Activated CD8-positive, alpha-beta memory T cell treated with anti-CD3 and anti-CD28 coated beads, Interleukin-2, amount 10 ng/mL, durations not matched to agents 7 days and 5 days (primary cell): ENCODE data around the gene ANKS1A. TPM values are rescaled to one million over a fixed set of nuclear protein-coding genes. Genes with fewer than 3 reads are reported as not detected.
"Not testable (repeated sequence)": the region's sequence is repeated elsewhere in the genome, so short reads cannot be mapped to it uniquely, and the experiment has no call there.

ENCODE experiments used
- ATAC-seq: fragments of 150-1000 bp; cut with Tn5 transposase; one replicate; pipeline ENCODE4 v1.10.0; 2021; ENCODE audit warnings: moderate library complexity
- CTCF ChIA-PET: fragments of 350-600 bp; sonication (Branson Sonifier 250); formaldehyde crosslinking; loops from one replicate; lab custom pipeline; 2021; ENCODE audit warnings: antibody characterized with exemption; lab: Charles Lee
- DNase-seq: peaks from one replicate; pipeline ENCODE4 v3.0.0-alpha.2; 2020
- H3K27ac Mint-ChIP-seq: one replicate; pipeline ENCODE4 v1.8.0; 2021; ENCODE audit warnings: mild to moderate bottlenecking, mixed read lengths
- H3K27me3 Mint-ChIP-seq: one replicate; pipeline ENCODE4 v1.8.0; 2021; ENCODE audit warnings: mixed read lengths
- H3K36me3 Mint-ChIP-seq: one replicate; pipeline ENCODE4 v1.8.0; 2021; ENCODE audit warnings: mild to moderate bottlenecking, mixed read lengths
- H3K4me1 Mint-ChIP-seq: one replicate; pipeline ENCODE4 v1.8.0; 2021; ENCODE audit warnings: mixed read lengths
- H3K4me3 Mint-ChIP-seq: one replicate; pipeline ENCODE4 v1.8.0; 2021; ENCODE audit warnings: mild to moderate bottlenecking, moderate library complexity, mixed read lengths
- H3K9me3 Mint-ChIP-seq: one replicate; pipeline ENCODE4 v1.8.0; 2022; ENCODE audit warnings: low read depth, mixed read lengths
- total RNA-seq, 2 experiments: library from RNA; stranded (reverse); gene quantifications; one replicate each; pipeline ENCODE4 v1.2.3, GENCODE V29; 2021

The ANKS1A gene
- total RNA-seq, 2 experiments from 2014 or later: 8.3 to 9.6 TPM

- DNase-seq (no peak), ATAC-seq (no peak)
- CTCF ChIA-PET: no interaction called here
- H3K36me3 Mint-ChIP-seq: peaks cover 14% of the 10 kb centered on the region
- H3K27ac Mint-ChIP-seq: no peak overlapping the region
- H3K4me3 Mint-ChIP-seq: no peak overlapping the region
- no peaks in the 10 kb centered on the region for H3K27me3 Mint-ChIP-seq
- no peaks in the 10 kb centered on the region for H3K9me3 Mint-ChIP-seq
- H3K4me1 Mint-ChIP-seq: no peaks in the 10 kb centered on the region
Measured at GRCh38 chr6:34871853-34872252, 17.2 kb upstream of the ANKS1A start.

- Mint-ChIP-seq H3K27ac (no peak overlapping the region), H3K27me3 (no peaks in the 10 kb centered on the region), H3K36me3 (peaks cover 14% of the 10 kb centered on the region), H3K9me3 (no peaks in the 10 kb centered on the region), H3K4me1 (no peaks in the 10 kb centered on the region), H3K4me3 (no peak overlapping the region)
- no peak for ATAC-seq
- no peak for DNase-seq
- CTCF ChIA-PET: no interaction called here
Measured at GRCh38 chr6:34872332-34872731, 16.7 kb upstream of the ANKS1A start.

- CTCF ChIA-PET: interaction anchor here (0.8 kb wide), 1 partner anchor 111 kb away, joined by 3 read pairs; no protein-coding TSS in a partner anchor
- Mint-ChIP-seq H3K4me1 (peaks cover 2% of the 10 kb centered on the region), H3K27ac (no peak overlapping the region), H3K27me3 (no peaks in the 10 kb centered on the region), H3K9me3 (no peaks in the 10 kb centered on the region), H3K4me3 (no peak overlapping the region), H3K36me3 (peaks cover 29% of the 10 kb centered on the region)
- DNase-seq (no peak), ATAC-seq (no peak)
Measured at GRCh38 chr6:34875292-34876213, 13.5 kb upstream of the ANKS1A start.

- H3K4me3 Mint-ChIP-seq: no peak overlapping the region
- DNase-seq (no peak), ATAC-seq (no peak)
- H3K4me1 Mint-ChIP-seq: peaks cover 2% of the 10 kb centered on the region
- H3K27me3 Mint-ChIP-seq: no peaks in the 10 kb centered on the region
- H3K9me3 Mint-ChIP-seq: no peaks in the 10 kb centered on the region
- H3K27ac Mint-ChIP-seq: no peak overlapping the region
- H3K36me3 Mint-ChIP-seq: peaks cover 29% of the 10 kb centered on the region
- CTCF ChIA-PET: interaction anchor here (1.5 kb wide), 1 partner anchor 8 kb away, joined by 3 read pairs; no protein-coding TSS in a partner anchor
Measured at GRCh38 chr6:34876472-34876871, 12.6 kb upstream of the ANKS1A start.

GRCh38 chr6:34877259-34877658, 11.8 kb upstream of the ANKS1A start:
- Mint-ChIP-seq H3K27me3 (no peaks in the 10 kb centered on the region), H3K4me1 (peaks cover 2% of the 10 kb centered on the region), H3K27ac (no peak overlapping the region), H3K36me3 (peaks cover 29% of the 10 kb centered on the region), H3K9me3 (no peaks in the 10 kb centered on the region), H3K4me3 (no peak overlapping the region)
- ATAC-seq: no peak
- no peak for DNase-seq
- CTCF ChIA-PET: interaction anchor here (1.5 kb wide), 1 partner anchor 8 kb away, joined by 3 read pairs; no protein-coding TSS in a partner anchor

- H3K36me3 Mint-ChIP-seq: peaks cover 32% of the 10 kb centered on the region
Measured at GRCh38 chr6:34877869-34878485, 11.1 kb upstream of the ANKS1A start.

GRCh38 chr6:34884073-34884472, 5.0 kb upstream of the ANKS1A start:
- H3K9me3 Mint-ChIP-seq, H3K27ac Mint-ChIP-seq, DNase-seq, H3K4me3 Mint-ChIP-seq, CTCF ChIA-PET, ATAC-seq, H3K27me3 Mint-ChIP-seq: not testable (repeated sequence)
- peaks cover 34% of the 10 kb centered on the region for H3K4me1 Mint-ChIP-seq
- peaks cover 29% of the 10 kb centered on the region for H3K36me3 Mint-ChIP-seq

More at GRCh38 chr6:34877869-34878485, 11.1 kb upstream of the ANKS1A start:
- peaks cover 4% of the 10 kb centered on the region for H3K4me1 Mint-ChIP-seq
- H3K27me3 Mint-ChIP-seq: no peaks in the 10 kb centered on the region
- CTCF ChIA-PET: interaction anchor here (1.5 kb wide), 1 partner anchor 9 kb away, joined by 3 read pairs; no protein-coding TSS in a partner anchor
- DNase-seq: no peak
- H3K27ac Mint-ChIP-seq: peak overlapping the region; percentile 20
- no peak for ATAC-seq
- H3K4me3 Mint-ChIP-seq: no peak overlapping the region
- no peaks in the 10 kb centered on the region for H3K9me3 Mint-ChIP-seq

- CTCF ChIA-PET: interaction anchor here (1.2 kb wide), 1 partner anchor 11 kb away, joined by 3 read pairs; no protein-coding TSS in a partner anchor
- Mint-ChIP-seq H3K27me3 (no peaks in the 10 kb centered on the region), H3K4me1 (peaks cover 35% of the 10 kb centered on the region), H3K9me3 (peaks cover 5% of the 10 kb centered on the region), H3K27ac (no peak overlapping the region), H3K36me3 (peaks cover 22% of the 10 kb centered on the region), H3K4me3 (no peak overlapping the region)
- ATAC-seq (no peak), DNase-seq (no peak)
Measured at GRCh38 chr6:34884996-34885395, 4.1 kb upstream of the ANKS1A start.

- H3K27ac Mint-ChIP-seq, DNase-seq, H3K4me3 Mint-ChIP-seq, ATAC-seq, H3K27me3 Mint-ChIP-seq, H3K9me3 Mint-ChIP-seq: not testable (repeated sequence)
- peaks cover 40% of the 10 kb centered on the region for H3K4me1 Mint-ChIP-seq
- peaks cover 21% of the 10 kb centered on the region for H3K36me3 Mint-ChIP-seq
- CTCF ChIA-PET: interaction anchor here (1.2 kb wide), 1 partner anchor 10 kb away, joined by 3 read pairs; no protein-coding TSS in a partner anchor
Measured at GRCh38 chr6:34885837-34886236, 3.2 kb upstream of the ANKS1A start.

- Mint-ChIP-seq H3K27ac (peak within 1 kb of the TSS; percentile 99), H3K4me1 (peaks cover 46% of the 10 kb centered on the region), H3K4me3 (peak within 1 kb of the TSS; percentile 100), H3K9me3 (peaks cover 5% of the 10 kb centered on the region), H3K36me3 (peaks cover 19% of the 10 kb centered on the region), H3K27me3 (no peaks in the 10 kb centered on the region)
- peak; percentile 96 for DNase-seq
- CTCF ChIA-PET: interaction anchor here (0.7 to 1.6 kb wide), 5 partner anchors 37 to 638 kb away, joined by 3 to 4 read pairs (median 3); partner anchors contain the start of gene SNRPC
- peak; percentile 85 for ATAC-seq
Measured at GRCh38 chr6:34887753-34888513, 1.1 kb upstream of the ANKS1A start, which contains the start of gene TAF11. Gene TAF11 (minus strand): TSS chr6:34888042. CDS start chr6:34887957, 85 bp downstream.

- peaks cover 15% of the 10 kb centered on the region for H3K36me3 Mint-ChIP-seq
- peak overlapping the region; percentile 99 for H3K27ac Mint-ChIP-seq
- no peak for DNase-seq
- no peaks in the 10 kb centered on the region for H3K27me3 Mint-ChIP-seq
- CTCF ChIA-PET: interaction anchor here (0.7 to 1.6 kb wide), 4 partner anchors 37 to 279 kb away, joined by 3 to 4 read pairs (median 3); partner anchors contain the start of gene SNRPC
- no peak for ATAC-seq
- H3K9me3 Mint-ChIP-seq: peaks cover 5% of the 10 kb centered on the region
- peak overlapping the region; percentile 100 for H3K4me3 Mint-ChIP-seq
- H3K4me1 Mint-ChIP-seq: peaks cover 42% of the 10 kb centered on the region
Measured at GRCh38 chr6:34888514-34888856, 570 bp upstream of the ANKS1A start.

- ATAC-seq (no peak), DNase-seq (no peak)
- peak overlapping the region; percentile 100 for H3K4me3 Mint-ChIP-seq
- H3K4me1 Mint-ChIP-seq: peaks cover 30% of the 10 kb centered on the region
- H3K36me3 Mint-ChIP-seq: peaks cover under 1% of the 10 kb centered on the region
- H3K27ac Mint-ChIP-seq: no peak overlapping the region
- no peaks in the 10 kb centered on the region for H3K9me3 Mint-ChIP-seq
- H3K27me3 Mint-ChIP-seq: no peaks in the 10 kb centered on the region
- CTCF ChIA-PET: no interaction called here
Measured at GRCh38 chr6:34890533-34890925, 1.5 kb downstream of the ANKS1A start.
